Heart left ventricle (tissue), 13 donors: ENCODE data around the gene VASN.

Experiments
- POLR2A ChIP-seq, 2 donors: fragments of 450-650 bp; IDR thresholded peaks; one replicate each; pipeline ENCODE4 v1.6.1; 2017; ENCODE audit warnings: antibody characterized with exemption in 2 of 2, mild to moderate bottlenecking in 2 of 2, moderate library complexity in 2 of 2
- TF ChIP-seq, protein P1 (sequence below), 12 donors: fragments of 200-600 bp; sonication (generic) in 4 of 12; IDR thresholded peaks; one replicate each; pipeline versions ENCODE4 v1.5.0 to v1.8.0; 2018 to 2022; ENCODE audit warnings: antibody characterized with exemption in 12 of 12, mild to moderate bottlenecking in 5 of 12
- donor health status: ischemic (EF 13 %, LVEDD 7.1; RV severe dilation, severe dysfunction).
- donor health status: DM: no; HTN: yes; CAD: no.
- donor health status: DM: no; HTN: no; CAD: no.
- donor health status: ischemic (EF 25% LVEDD 6.9; RV normal size, moderate dysfunction).
- donor health status: ischemic (EF 25% LVEDD 5.7; RV mildly dilated, moderate dysfunction).
- donor health status: ischemic (EF 35%, LVEDD 5.7; RV mildly dilated, moderate dysfunction).
- donor health status: nonischemic (EF 11% LVEDD 7.7; RV severe dilation, severe dysfunction).
- donor health status: DM: yes; HTN: yes; CAD: no.
- donor health status: PGD.
- donor health status: ischemic (EF 29% LVEDD 5.4; RV normal size, mild dysfunction).
- donor health status: nonischemic (EF 23%, LVEDD 6.1; RV moderate dilation, normal function).

DNA sequence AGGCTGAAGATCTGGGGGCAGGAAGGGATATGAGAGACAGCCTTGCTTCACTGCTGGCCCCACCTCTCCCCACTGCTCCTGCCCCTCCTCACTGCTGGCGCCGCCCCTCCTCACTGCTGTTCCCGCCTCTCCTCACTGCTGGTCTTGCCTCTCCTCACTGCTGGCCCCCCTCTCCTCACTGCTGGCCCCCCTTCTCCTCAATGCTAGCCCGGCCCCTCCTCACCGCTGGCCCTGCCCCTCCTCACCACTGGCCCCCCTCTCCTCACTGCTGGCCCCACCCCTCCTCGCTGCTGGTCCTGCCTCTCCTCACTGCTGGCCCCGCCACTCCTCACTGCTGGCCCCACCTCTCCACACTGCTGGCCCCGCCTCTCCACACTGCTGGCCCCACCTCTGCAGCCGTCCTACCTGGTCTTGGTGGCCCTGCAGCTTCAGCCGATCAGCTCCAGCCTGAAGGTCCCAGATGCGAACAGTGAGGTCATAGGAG, 11.1 kb upstream of the VASN start:
- TF ChIP-seq, protein P1, sequence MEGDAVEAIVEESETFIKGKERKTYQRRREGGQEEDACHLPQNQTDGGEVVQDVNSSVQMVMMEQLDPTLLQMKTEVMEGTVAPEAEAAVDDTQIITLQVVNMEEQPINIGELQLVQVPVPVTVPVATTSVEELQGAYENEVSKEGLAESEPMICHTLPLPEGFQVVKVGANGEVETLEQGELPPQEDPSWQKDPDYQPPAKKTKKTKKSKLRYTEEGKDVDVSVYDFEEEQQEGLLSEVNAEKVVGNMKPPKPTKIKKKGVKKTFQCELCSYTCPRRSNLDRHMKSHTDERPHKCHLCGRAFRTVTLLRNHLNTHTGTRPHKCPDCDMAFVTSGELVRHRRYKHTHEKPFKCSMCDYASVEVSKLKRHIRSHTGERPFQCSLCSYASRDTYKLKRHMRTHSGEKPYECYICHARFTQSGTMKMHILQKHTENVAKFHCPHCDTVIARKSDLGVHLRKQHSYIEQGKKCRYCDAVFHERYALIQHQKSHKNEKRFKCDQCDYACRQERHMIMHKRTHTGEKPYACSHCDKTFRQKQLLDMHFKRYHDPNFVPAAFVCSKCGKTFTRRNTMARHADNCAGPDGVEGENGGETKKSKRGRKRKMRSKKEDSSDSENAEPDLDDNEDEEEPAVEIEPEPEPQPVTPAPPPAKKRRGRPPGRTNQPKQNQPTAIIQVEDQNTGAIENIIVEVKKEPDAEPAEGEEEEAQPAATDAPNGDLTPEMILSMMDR (IDR thresholded peaks at IDR 0.05), result no peak
- no peak for TF ChIP-seq POLR2A (IDR thresholded peaks at IDR 0.05)
